PC-9 (cell line): ENCODE measurements around the gene CADM1.

Source experiments
- CTCF ChIP-seq: fragments of 200-600 bp; sonication (generic); conservative IDR thresholded peaks from 2 replicates; pipeline ENCODE4 v1.6.1; 2017; ENCODE audit warnings: mixed run types, antibody characterized with exemption, mild to moderate bottlenecking, moderate library complexity
- EZH2 ChIP-seq: fragments of 200-600 bp; sonication (generic); IDR thresholded peaks from 2 replicates; pipeline ENCODE4 v1.8.0; 2017; ENCODE audit warnings: antibody characterized with exemption, low read depth

DNA sequence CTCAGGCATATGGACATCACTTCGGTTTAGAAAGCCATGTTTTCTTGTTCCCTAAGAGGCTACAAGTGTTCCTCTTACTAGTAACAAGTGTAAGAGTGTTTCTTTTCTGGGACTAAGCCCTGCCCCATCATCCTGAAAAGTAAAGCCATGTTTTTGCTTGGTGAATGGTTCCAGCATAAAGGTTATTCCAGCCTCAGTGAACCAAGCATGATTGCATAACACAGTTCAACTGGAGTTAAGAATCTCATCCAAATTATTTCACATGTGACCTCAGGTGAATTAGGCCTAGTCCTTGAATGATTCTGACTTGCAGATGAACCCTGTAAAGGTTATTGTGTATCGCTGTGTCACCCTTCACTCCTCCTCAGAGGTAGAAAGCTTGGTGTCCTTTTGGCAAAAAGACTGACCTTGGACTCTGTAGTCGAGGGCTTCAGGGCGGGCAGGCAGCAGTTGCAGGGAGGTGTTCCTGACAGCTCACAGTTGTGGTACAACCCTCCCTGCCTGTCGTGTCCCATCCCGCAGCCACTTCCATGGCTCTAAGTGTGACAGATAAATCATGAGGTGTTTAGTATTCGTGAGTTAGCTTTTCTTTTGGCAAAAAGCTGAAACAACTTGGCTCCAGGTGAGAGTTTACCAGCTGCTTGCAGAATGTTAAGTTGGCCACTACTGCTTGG, 321.8 kb downstream of the CADM1 start:
- TF ChIP-seq CTCF (no peak), EZH2 (no peak)
